ENCODE measurements around the gene RAI2.

The RAI2 gene

DNA sequence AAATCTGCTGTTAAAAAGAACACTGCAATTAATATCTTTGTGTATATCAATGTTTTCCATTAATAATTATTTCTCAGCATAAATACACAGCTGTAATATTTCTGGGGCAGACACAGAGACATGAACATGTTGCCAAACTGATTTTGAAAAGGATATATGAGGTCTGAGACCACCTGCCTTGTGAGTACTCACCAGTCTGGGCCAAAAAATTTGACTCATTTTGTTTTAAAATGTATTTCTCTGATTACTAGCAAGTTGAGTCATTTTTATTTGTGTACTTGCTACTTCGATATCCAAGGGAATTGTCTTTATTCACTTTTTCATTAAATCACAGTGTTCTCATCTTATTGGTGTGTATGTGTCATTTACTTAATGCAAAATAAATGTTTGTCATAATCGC, 8.5 kb upstream of the RAI2 start:
- no peak overlapping the region for H3K4me3 ChIP-seq (ENCODE audit: low read depth, low read length)
- TF ChIP-seq CTCF (IDR thresholded peaks at IDR 0.05; ENCODE audit: low read depth, low read length) (no peak), POLR2A (IDR thresholded peaks at IDR 0.05; ENCODE audit: extremely low read depth, insufficient read length) (no peak), MYC (IDR thresholded peaks at IDR 0.05; ENCODE audit: low read depth, low read length) (no peak)
- TF ChIP-seq, protein P1, sequence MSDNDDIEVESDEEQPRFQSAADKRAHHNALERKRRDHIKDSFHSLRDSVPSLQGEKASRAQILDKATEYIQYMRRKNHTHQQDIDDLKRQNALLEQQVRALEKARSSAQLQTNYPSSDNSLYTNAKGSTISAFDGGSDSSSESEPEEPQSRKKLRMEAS (IDR thresholded peaks at IDR 0.05; ENCODE audit: low read depth, low read length): no peak
- no peak for DNase-seq (ENCODE audit: low read depth)

DNA sequence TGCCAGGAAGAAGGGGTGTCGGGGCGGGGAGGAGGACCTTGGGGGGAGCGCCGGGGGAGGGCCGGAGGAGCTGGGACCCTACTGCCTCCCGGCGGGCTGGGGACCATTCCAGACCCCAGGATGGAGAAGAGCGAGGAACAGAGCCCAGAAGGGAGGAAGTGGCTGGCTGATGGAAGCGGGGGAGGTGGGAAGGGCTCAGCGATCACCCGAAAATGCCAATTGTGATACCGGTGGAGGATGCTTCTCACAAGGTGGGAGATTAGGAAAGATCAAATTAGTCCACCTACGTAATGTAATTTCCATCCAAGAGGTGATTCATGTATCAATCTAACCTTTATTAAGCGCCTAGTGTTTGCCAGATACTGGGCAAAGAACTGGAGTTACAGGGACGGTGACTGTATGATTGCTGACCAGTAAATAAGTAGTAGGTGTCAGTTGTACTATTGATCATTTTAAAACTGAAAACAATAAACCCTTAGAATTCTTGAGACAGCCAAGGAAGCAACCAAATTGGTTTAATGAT, 452 bp upstream of the RAI2 start:
- H3K4me3 ChIP-seq (ENCODE audit: low read depth, low read length): no peak overlapping the region
- DNase-seq (ENCODE audit: low read depth): no peak
- TF ChIP-seq CTCF (IDR thresholded peaks at IDR 0.05; ENCODE audit: low read depth, low read length) (no peak), POLR2A (IDR thresholded peaks at IDR 0.05; ENCODE audit: extremely low read depth, insufficient read length) (no peak), MYC (IDR thresholded peaks at IDR 0.05; ENCODE audit: low read depth, low read length) (no peak)
- TF ChIP-seq, protein P1 (IDR thresholded peaks at IDR 0.05; ENCODE audit: low read depth, low read length): no peak

DNA sequence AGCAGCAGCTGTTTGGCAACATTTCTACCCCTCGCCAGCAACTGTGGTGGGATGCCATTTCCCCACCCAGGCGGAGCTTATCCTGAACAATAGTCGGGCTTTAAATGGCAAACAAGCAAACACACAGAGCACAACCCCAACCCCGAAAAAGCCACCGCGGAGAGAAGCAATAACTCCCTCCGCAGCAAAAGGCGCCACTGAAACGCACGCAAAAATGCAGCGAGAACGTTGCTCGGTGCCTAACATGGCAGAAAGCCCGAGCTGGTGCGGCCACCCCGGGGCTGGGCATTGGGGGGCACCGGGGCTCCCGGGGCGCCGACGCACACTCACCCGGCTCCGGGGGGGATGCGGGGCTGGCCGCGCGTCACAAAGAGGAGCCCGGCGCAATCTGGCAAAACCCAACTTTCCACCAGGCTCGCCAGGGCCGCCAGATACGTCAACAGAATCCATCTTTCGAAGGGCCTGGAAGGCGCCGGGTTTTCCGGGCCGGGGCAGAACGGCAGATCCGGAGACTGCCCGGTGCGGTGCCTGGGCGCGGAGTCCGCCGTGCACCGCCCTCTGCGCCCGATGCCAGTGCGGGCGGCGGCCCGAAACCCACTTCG, 818 bp downstream of the RAI2 start:
- H3K4me3 ChIP-seq (ENCODE audit: low read depth, low read length): no peak overlapping the region
- no peak for TF ChIP-seq POLR2A (IDR thresholded peaks at IDR 0.05; ENCODE audit: extremely low read depth, insufficient read length)
- TF ChIP-seq, protein P1 (IDR thresholded peaks at IDR 0.05; ENCODE audit: low read depth, low read length): no peak
- TF ChIP-seq MYC (IDR thresholded peaks at IDR 0.05; ENCODE audit: low read depth, low read length): no peak
- no peak for TF ChIP-seq CTCF (IDR thresholded peaks at IDR 0.05; ENCODE audit: low read depth, low read length)
- DNase-seq (ENCODE audit: low read depth): no peak

DNA sequence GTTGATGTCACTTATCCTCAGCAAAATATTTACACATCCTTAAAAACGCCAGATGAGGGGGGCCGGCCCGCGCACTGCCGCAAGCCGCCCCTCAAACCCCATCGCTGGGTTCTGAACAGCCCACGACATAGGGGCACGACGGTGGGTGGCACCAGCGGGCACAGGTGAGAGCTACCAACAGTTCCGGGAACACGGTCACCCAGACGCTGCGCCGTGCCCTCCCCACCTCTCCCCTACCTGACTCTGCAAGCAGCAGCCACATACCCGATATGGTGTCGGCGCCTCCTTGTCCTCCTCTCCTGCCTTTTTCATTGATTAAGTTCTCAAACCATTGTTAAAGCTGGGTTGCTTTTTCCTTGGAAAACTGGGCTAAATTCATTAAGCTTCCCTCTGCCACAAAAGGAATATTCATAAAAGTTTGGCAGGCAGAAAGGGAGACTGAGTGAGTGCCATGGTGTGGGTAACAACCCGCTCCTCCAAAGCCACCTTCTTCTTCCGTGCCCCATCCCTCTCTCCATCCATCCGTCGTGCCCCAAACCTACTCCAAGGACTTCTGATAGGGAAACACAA, 1.4 kb downstream of the RAI2 start:
- DNase-seq (ENCODE audit: low read depth): no peak
- TF ChIP-seq CTCF (IDR thresholded peaks at IDR 0.05; ENCODE audit: low read depth, low read length) (no peak), POLR2A (IDR thresholded peaks at IDR 0.05; ENCODE audit: extremely low read depth, insufficient read length) (no peak), MYC (IDR thresholded peaks at IDR 0.05; ENCODE audit: low read depth, low read length) (no peak)
- TF ChIP-seq, protein P1 (IDR thresholded peaks at IDR 0.05; ENCODE audit: low read depth, low read length): no peak
- no peak overlapping the region for H3K4me3 ChIP-seq (ENCODE audit: low read depth, low read length)

DNA sequence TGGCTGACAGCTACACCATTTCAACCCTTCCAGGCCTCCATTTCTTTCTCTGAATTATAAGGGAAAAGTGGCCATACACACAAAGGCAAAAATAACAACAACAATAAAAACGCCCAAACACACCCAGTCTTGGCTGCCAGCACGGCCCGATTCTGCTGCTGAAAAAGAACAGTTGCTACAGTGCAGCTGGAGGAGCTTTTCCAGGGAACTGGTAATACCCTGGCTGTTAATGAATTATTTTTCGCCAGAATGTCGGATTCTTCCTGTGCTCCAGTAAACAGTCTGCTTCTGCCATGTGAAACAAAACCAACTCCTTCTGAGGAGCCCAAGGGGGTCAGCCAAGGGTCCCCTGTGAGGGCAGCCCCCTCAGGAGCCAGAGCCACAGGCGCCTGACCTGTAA, 6.6 kb downstream of the RAI2 start:
- DNase-seq (ENCODE audit: low read depth): no peak
- no peak overlapping the region for H3K4me3 ChIP-seq (ENCODE audit: low read depth, low read length)
- TF ChIP-seq CTCF (IDR thresholded peaks at IDR 0.05; ENCODE audit: low read depth, low read length): no peak
- TF ChIP-seq MYC (IDR thresholded peaks at IDR 0.05; ENCODE audit: low read depth, low read length): no peak

All from NB4 (cell line).